Tibial artery (tissue), 4 donors: ENCODE measurements around the gene TMC5.

Experiments used
- DNase-seq, 2 donors: peaks; one replicate each; pipeline ENCODE4 v3.0.0-alpha.2; 2019
- H3K27ac ChIP-seq, 2 donors: fragments of 200-600 bp; sonication (generic) in 1 of 2; 1 replicate in 1 of 2; 2 replicates in 1 of 2; pipeline ENCODE4 v1.5.1; 2018 to 2019; ENCODE audit warnings: mild to moderate bottlenecking in 1 of 2
- H3K27me3 ChIP-seq, 2 donors: fragments of 200-600 bp; sonication (generic) in 1 of 2; one replicate each; pipeline versions ENCODE4 v1.5.1 to v1.6.0; 2016 to 2019
- H3K36me3 ChIP-seq, 3 donors: fragments of 200-600 bp; sonication (generic) in 2 of 3; one replicate each; pipeline ENCODE4 v1.5.1; 2016 to 2019; ENCODE audit warnings: mild to moderate bottlenecking in 2 of 3
- H3K4me1 ChIP-seq, 4 donors: fragments of 200-600 bp; sonication (generic) in 2 of 4; 1 replicate in 3 of 4; 2 replicates in 1 of 4; pipeline ENCODE4 v1.5.1; 2016 to 2019
- H3K4me3 ChIP-seq, 2 donors: fragments of 200-600 bp; sonication (generic) in 1 of 2; 1 replicate in 1 of 2; 2 replicates in 1 of 2; pipeline ENCODE4 v1.5.1; 2018 to 2019; ENCODE audit warnings: mild to moderate bottlenecking in 2 of 2
- H3K9me3 ChIP-seq, 3 donors: fragments of 200-600 bp; sonication (generic) in 1 of 3; one replicate each; pipeline ENCODE4 v1.5.1; 2016 to 2019
- CTCF ChIP-seq, 2 experiments: fragments of 200-600 bp in 1 of 2; fragments of 450-650 bp in 1 of 2; IDR thresholded peaks; one replicate each; pipeline ENCODE4 v1.5.1; 2017 to 2019; ENCODE audit warnings: antibody characterized with exemption in 2 of 2, mild to moderate bottlenecking in 1 of 2, moderate library complexity in 1 of 2
- intact Hi-C: fragments of 100-400 bp; cut with DNase I; formaldehyde crosslinking; loops from one replicate; pipeline ENCODE4 v1.15.0; 2023; ENCODE audit warnings: low total_unique reads

TMC5 gene

DNA sequence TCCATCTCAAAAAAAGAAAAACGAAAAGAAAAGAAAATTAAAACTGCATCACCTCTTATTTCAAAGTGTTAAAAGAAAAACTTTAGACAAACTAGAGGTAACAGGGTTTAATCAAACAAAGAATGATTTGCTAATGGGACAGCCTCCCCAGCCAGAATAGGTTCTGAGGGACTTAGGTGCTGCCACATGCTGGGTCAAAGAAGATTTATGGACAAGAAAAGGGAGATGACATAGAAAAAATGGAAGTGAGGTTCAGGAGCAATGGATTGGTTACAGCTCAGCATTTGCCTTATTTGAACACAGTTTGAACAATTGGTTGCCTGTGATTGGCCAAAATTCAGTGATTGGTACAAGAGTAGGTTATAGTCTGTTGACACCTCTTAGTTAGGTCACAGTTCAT lies 21.1 kb downstream of the TMC5 start:
- Histone ChIP-seq H3K27me3 (no peaks in the 10 kb centered on the region), H3K9me3 (no peaks in the 10 kb centered on the region), H3K4me3 (no peak overlapping the region), H3K4me1 (no peaks in the 10 kb centered on the region), H3K36me3 (no peaks in the 10 kb centered on the region), H3K27ac (no peak overlapping the region)
- intact Hi-C loops: no loop called here
- no peak for DNase-seq
- TF ChIP-seq CTCF (IDR thresholded peaks at IDR 0.05): no peak

DNA sequence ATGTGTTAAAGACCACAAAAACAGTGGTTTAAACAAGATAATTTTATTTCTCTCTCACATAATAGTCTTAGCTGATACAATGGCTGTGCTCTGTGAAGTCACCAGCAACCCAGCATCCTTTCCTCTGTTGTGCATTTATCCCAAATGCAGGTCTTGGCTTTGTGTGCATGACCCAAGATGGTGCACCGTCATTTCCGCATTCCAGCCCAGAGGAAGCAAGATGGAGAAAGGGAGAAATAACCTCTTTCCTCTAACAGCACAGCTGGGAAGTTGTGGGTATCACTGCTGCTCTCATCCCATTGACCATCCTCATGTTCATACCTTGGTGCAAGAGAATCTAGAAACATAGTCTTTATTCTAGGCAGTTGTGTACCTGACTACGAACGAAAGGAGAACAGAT lies 21.8 kb downstream of the TMC5 start:
- Histone ChIP-seq H3K27me3 (no peaks in the 10 kb centered on the region), H3K27ac (no peak overlapping the region), H3K4me3 (no peak overlapping the region), H3K4me1 (no peaks in the 10 kb centered on the region), H3K36me3 (no peaks in the 10 kb centered on the region), H3K9me3 (no peaks in the 10 kb centered on the region)
- intact Hi-C loops: no loop called here
- DNase-seq: no peak
- TF ChIP-seq CTCF (IDR thresholded peaks at IDR 0.05): no peak

DNA sequence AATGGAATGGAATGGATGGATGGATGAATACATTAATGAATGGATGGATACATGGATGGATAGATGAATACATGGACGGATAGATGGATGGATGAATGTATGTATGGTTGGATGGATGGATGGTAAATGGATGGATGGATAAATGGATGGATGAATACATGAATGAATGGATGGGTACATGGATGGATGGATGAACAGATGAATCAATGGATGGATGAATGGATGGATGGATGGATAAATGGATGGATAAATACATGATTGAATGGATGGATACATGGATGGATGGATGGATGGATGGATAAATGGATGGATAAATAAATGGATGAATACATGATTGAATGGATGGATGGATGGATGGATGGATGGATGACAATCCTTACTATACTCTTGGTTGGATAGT lies 26.0 kb downstream of the TMC5 start:
- no peak for TF ChIP-seq CTCF (IDR thresholded peaks at IDR 0.05)
- no peaks in the 10 kb centered on the region for H3K4me1 ChIP-seq
- intact Hi-C loops: no loop called here
- H3K9me3 ChIP-seq: no peaks in the 10 kb centered on the region
- no peak overlapping the region for H3K27ac ChIP-seq
- H3K36me3 ChIP-seq: no peaks in the 10 kb centered on the region
- no peaks in the 10 kb centered on the region for H3K27me3 ChIP-seq
- no peak overlapping the region for H3K4me3 ChIP-seq
- DNase-seq: no peak

GRCh38 chr16:19446300-19446846 lies 28.7 kb downstream of the TMC5 start:
- Histone ChIP-seq H3K4me3 (no peak overlapping the region), H3K36me3 (no peaks in the 10 kb centered on the region), H3K9me3 (no peaks in the 10 kb centered on the region), H3K4me1 (no peaks in the 10 kb centered on the region), H3K27ac (no peak overlapping the region), H3K27me3 (no peaks in the 10 kb centered on the region)
- intact Hi-C loops: no loop called here
- no peak for DNase-seq
- TF ChIP-seq CTCF (IDR thresholded peaks at IDR 0.05): no peak

- TF ChIP-seq CTCF (IDR thresholded peaks at IDR 0.05): no peak
- Histone ChIP-seq H3K4me3 (no peak overlapping the region), H3K27ac (no peak overlapping the region), H3K27me3 (no peaks in the 10 kb centered on the region), H3K4me1 (no peaks in the 10 kb centered on the region), H3K36me3 (no peaks in the 10 kb centered on the region), H3K9me3 (no peaks in the 10 kb centered on the region)
- no peak for DNase-seq
- intact Hi-C loops: no loop called here
Observed at GRCh38 chr16:19446886-19447285, 29.2 kb downstream of the TMC5 start.

- intact Hi-C loops: no loop called here
- Histone ChIP-seq H3K9me3 (no peaks in the 10 kb centered on the region), H3K27ac (no peak overlapping the region), H3K27me3 (no peaks in the 10 kb centered on the region), H3K4me1 (no peaks in the 10 kb centered on the region), H3K36me3 (no peaks in the 10 kb centered on the region), H3K4me3 (no peak overlapping the region)
- no peak for TF ChIP-seq CTCF (IDR thresholded peaks at IDR 0.05)
- no peak for DNase-seq
Observed at GRCh38 chr16:19450186-19450585, 32.5 kb downstream of the TMC5 start.
